Adipose tissue (tissue), 3 donors: ENCODE measurements around the gene SLC39A3. TPM values are rescaled to one million over a fixed set of nuclear protein-coding genes. Genes with fewer than 3 reads are reported as not detected.

ENCODE experiments used
- H3K27ac ChIP-seq: one replicate; pipeline ENCODE4 v1.5.1; 2013; ENCODE audit warnings: low read depth, low read length
- WGBS, 3 donors: extraction: QIAGEN DNeasy Blood & Tissue Kit; methylation state at CpG; one replicate each; pipeline ENCODE4 v1.1.7; 2013; 5-methylcytosine and 5-hydroxymethylcytosine counted together
- polyA plus RNA-seq, 3 donors: library from polyadenylated mRNA; stranded (reverse); fragments of 200-250 nt; gene quantifications; one replicate each; pipeline ENCODE4 v1.2.3, GENCODE V29; 2013
- donor health status: healthy with polysubstance abuse.
- donor health status: Bipolar disorder and iron deficiency.
- donor health status: healthy.

The SLC39A3 gene
- polyA plus RNA-seq, 3 donors: 16.0 to 35.2 (median 24.1) TPM

DNA sequence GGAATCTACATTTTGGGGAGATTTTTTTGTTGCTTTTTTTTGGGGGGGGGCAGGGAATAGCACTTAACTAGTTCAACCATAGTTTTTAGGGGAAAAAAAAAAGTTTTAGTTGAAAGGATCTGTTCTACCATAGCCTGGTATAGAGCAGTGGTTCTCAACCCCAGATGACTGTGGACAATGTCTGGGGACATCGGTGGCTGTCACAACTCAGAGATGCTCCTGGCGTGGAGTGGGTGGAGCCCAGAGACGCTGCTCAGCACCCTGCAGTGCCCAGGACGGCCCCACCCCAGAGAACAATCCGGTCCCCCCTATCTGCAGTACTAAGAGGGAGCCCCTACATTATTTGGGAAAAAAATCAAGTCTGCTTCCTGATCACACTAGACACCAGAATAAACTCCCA is 45.6 kb downstream of the SLC39A3 start:
- 64 to 79% (median 79%) methylated on average over 5 of the region's 5 CpGs for WGBS, 3 donors
- H3K27ac ChIP-seq: no peak overlapping the region

DNA sequence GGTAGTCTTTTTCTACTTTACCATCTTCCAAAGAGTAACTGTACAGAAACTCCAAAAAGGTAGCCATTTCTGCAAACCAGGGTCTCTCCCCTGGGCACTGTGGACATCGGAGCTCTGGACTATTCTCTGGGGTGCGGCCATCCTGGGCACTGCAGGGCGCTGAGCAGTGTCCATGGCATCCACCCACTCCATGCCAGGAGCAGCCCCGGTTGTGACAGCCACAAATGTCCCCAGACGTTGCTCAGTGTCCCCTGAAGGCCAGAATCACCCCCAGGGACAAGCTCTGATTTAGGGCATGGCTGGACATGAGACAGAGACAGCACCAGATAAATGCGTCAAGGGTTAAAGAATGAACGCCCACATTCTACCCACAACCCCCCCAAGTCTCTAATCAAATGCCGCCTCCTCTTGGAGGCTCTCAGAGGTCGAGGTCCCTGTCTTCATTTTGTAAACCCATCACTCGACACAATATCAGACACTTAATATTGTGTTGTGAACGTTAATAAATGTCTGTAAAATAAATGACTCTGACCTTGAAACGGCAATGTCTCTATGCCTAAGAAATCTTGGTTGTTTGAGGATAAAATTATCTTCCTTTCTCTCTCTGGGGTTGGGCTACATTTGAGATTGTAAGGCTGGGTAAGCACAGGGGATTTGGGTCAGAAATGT is 46.2 kb downstream of the SLC39A3 start:
- 46 to 61% (median 60%) methylated on average over 12 of the region's 12 CpGs for WGBS, 3 donors
- H3K27ac ChIP-seq: no peak overlapping the region

DNA sequence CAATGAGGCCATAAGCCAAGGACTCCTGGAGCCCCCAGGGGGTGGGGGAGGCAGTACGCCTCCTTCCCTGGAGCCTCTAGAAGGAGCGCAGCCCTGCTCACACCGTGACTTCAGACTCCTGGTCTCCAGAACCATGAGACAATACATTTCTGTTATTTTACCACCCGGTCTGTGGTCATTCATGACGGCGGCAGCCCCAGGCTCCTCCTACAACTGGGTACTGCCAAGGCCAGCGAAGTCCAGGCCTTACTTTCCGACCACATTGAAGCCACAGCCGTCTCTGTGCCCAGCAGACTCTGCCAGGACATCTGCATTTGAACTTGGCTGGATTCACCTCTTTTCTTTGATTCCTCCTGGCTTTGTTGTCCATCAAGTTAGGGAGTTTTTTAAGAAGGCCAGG is 47.9 kb downstream of the SLC39A3 start:
- 87 to 90% (median 88%) methylated on average over 9 of the region's 9 CpGs for WGBS, 3 donors
- no peak overlapping the region for H3K27ac ChIP-seq

DNA sequence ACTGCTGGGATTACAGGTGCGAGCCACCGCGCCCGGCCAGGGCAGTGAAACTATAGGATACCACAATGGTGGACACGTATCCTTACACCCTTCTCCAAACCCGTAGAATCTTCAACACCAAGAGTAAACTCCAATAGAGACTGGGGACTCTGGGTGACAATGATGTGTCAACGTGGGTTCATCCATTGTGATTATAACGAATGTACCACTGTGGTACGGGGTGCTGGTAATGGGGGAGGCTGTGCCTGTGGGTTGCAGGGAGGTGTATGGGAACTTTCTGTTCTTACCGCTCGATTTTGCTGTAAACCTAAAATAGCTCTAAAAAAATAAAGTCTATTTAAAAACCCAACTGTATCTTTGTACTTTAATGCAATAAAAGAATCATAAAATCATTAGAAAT is 49.0 kb downstream of the SLC39A3 start:
- 91 to 96% (median 94%) methylated on average over 11 of the region's 11 CpGs for WGBS, 3 donors
- H3K27ac ChIP-seq: no peak overlapping the region

DNA sequence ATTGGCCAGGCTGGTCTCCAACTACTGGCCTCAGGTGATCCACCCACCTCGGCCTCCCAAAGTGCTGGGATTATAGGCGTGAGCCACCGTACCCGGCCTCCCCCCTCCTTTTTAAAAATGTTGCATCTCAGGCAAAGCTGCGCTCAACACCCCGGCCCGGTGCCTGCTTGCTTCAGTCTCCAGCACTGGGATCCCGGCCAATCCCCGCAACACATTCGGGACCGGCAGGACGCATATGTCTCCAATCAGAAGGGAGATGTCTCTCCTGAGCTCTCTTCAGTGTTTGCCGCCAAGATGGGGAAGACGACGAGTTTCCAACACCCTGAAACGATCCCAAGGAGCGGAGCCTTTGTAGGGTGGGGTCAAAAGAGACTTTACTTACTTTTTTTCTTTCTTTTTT is 53.5 kb downstream of the SLC39A3 start:
- no peak overlapping the region for H3K27ac ChIP-seq
- 71 to 90% (median 83%) methylated on average over 17 of the region's 17 CpGs for WGBS, 3 donors

DNA sequence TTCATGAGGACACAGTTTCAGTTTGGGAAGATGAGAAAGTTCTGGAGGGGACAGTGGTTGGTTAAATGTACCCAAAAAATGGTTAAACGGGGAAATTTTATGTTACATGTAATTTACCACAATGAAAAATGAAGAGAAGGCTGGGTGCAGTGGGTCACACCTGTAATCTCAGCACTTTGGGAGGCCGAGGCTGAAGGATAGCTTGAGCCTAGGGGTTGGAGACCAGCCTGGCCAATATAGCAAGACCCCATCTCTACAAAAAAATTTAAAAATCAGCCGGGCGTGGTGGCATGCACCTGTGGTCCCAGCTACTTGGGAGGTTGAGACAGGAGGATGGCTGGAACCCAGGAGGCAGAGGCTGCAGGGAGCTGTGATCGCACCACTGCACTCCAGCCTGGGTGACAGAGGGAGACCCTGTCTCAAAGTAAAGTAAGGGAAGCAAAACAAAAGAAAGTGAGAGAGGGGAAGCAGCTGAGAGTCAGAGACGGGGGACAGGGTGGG is 54.6 kb downstream of the SLC39A3 start:
- whole genome bisulfite sequencing, 3 donors: 88 to 96% (median 94%) methylated on average over 6 of the region's 6 CpGs
- no peak overlapping the region for H3K27ac ChIP-seq

DNA sequence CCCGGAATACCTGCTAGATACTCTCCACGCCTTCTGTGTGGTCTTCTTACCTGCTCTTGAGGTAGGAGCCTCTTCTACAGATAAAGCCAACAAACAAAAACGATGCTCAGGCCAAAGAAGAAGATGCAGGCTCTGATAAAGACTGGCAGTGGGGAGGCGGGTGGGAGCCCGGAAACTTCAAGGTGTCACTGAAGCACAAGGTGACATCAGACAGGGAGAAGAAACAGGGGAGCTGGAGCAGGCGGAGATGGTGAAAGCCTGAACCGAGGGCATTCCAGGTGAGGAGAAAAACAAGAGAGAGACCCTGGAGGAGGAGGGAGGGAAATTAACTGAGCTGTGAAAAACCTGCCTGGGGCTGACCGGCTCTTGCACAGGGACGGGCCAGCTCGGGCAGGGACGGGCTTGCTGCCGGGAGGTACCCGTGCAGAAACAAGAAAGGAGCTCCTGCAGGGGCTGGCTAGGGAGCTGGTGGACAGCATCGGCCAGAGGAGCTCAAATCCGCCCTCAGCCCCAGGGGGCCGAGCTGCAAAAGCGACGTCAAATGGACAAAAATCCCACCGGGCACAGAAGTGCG is 56.3 kb downstream of the SLC39A3 start:
- H3K27ac ChIP-seq: no peak overlapping the region
- 85 to 89% (median 85%) methylated on average over 20 of the region's 20 CpGs for WGBS, 3 donors

Other genes with a start within 250 kb of the SLC39A3 start
- 1 to 10 TPM; 2.8 to 4.0 (median 2.9) TPM for gene GNG7, start 37.3 kb downstream of the SLC39A3 start, polyA plus RNA-seq
- 1 to 10 TPM; 1.9 to 6.8 (median 2.2) TPM for gene DIRAS1, start 18.6 kb downstream of the SLC39A3 start, polyA plus RNA-seq
- gene SGTA, start 43.3 kb upstream of the SLC39A3 start, polyA plus RNA-seq: 10 to 100 TPM; 37.0 to 49.7 (median 45.7) TPM
- 10 to 100 TPM; 24.0 to 33.0 (median 32.8) TPM for gene THOP1, start 45.5 kb upstream of the SLC39A3 start, polyA plus RNA-seq
- 1 to 10 TPM; 1.2 to 2.9 (median 1.7) TPM for gene ZNF554, start 79.9 kb upstream of the SLC39A3 start, polyA plus RNA-seq
- 1 to 10 TPM in 2 of 3 donors, under 1 TPM in 1; 0.85 to 7.9 (median 1.7) TPM for gene ZNF555, start 101.5 kb upstream of the SLC39A3 start, polyA plus RNA-seq
- gene ZNF556, start 127.3 kb upstream of the SLC39A3 start, polyA plus RNA-seq: under 1 TPM in 1 of 3 donors, not detected in 2; 0.17 TPM
- 1 to 10 TPM; 1.3 to 3.0 (median 2.2) TPM for gene ZNF57, start 160.9 kb upstream of the SLC39A3 start, polyA plus RNA-seq
- 1 to 10 TPM; 1.1 to 2.1 (median 1.7) TPM for gene ZNF77, start 205.0 kb upstream of the SLC39A3 start, polyA plus RNA-seq
- gene TLE6, start 237.5 kb upstream of the SLC39A3 start, polyA plus RNA-seq: 1 to 10 TPM in 2 of 3 donors, under 1 TPM in 1; 0.77 to 2.2 (median 1.8) TPM